Right lobe of liver (tissue), 4 donors: Measurements from ENCODE around the gene FRMD4A.

ENCODE experiments used
- CTCF ChIP-seq, 4 donors: fragments of 200-600 bp in 3 of 4; fragments of 450-650 bp in 1 of 4; IDR thresholded peaks; one replicate each; pipeline versions ENCODE4 v1.5.1 to v1.8.0; 2016 to 2022; ENCODE audit warnings: antibody characterized with exemption in 4 of 4, mild to moderate bottlenecking in 2 of 4
- POLR2A ChIP-seq: fragments of 450-650 bp; IDR thresholded peaks from one replicate; pipeline ENCODE4 v1.6.1; 2017; ENCODE audit warnings: antibody characterized with exemption, mild to moderate bottlenecking
- donor health status: DM: no; HTN: no; CAD: no.
- donor health status: DM: no; HTN: no; CAD: no.
- donor health status: DM: no; HTN: yes; CAD: no.

- TF ChIP-seq CTCF (IDR thresholded peaks at IDR 0.05) (no peak), POLR2A (no peak)
These were observed 446.9 kb downstream of the FRMD4A start for GRCh38 chr10:13883636-13884444.
